ENCODE results near the gene EEF1AKMT2.

GRCh38 chr10:124736491-124737136 lies 55.1 kb downstream of the EEF1AKMT2 start:
- TF ChIP-seq CTCF (conservative IDR thresholded peaks at IDR 0.05), result no peak
- TF ChIP-seq ZFX (IDR thresholded peaks at IDR 0.05), result no peak
